Neutrophil (primary cell): ENCODE results near the gene C16orf90.

Experiments
- H3K27ac ChIP-seq: fragments of 200-600 bp; sonication (generic); 2 replicates; pipeline ENCODE4 v1.5.1; 2016; ENCODE audit warnings: mild to moderate bottlenecking, moderate library complexity
- H3K27me3 ChIP-seq: fragments of 200-600 bp; sonication (generic); 2 replicates; pipeline ENCODE4 v1.6.0; 2016; ENCODE audit warnings: mild to moderate bottlenecking
- H3K36me3 ChIP-seq: fragments of 200-600 bp; sonication (generic); 2 replicates; pipeline ENCODE4 v1.5.1; 2017
- H3K4me1 ChIP-seq, 2 experiments: fragments of 200-600 bp in 1 of 2; sonication (generic) in 1 of 2; 1 replicate in 1 of 2; 2 replicates in 1 of 2; pipeline versions ENCODE4 v1.5.1 to v1.6.1; 2013 to 2016; ENCODE audit warnings: low read depth in 1 of 2, low read length in 1 of 2, mild to moderate bottlenecking in 1 of 2, moderate library complexity in 1 of 2; ENCODE audit not compliant: control insufficient read depth in 1 of 2, insufficient read depth in 1 of 2
- H3K4me3 ChIP-seq, 2 experiments: fragments of 200-600 bp in 1 of 2; sonication (generic) in 1 of 2; 1 replicate in 1 of 2; 2 replicates in 1 of 2; pipeline ENCODE4 v1.5.1; 2013 to 2016; ENCODE audit warnings: low read depth in 1 of 2, low read length in 1 of 2, mild to moderate bottlenecking in 1 of 2, moderate library complexity in 1 of 2
- H3K9me3 ChIP-seq: fragments of 200-600 bp; sonication (generic); 2 replicates; pipeline ENCODE4 v1.5.1; 2016
- CTCF ChIP-seq: fragments of 200-600 bp; sonication (generic); IDR thresholded peaks from 2 replicates; pipeline ENCODE4 v1.5.1; 2016; ENCODE audit warnings: antibody characterized with exemption

Gene C16orf90

GRCh38 chr16:3458278-3458851 is 36.9 kb downstream of the C16orf90 start:
- Histone ChIP-seq H3K4me1 (peaks cover 50 to 60% of the 10 kb centered on the region in 2 experiments), H3K36me3 (peaks cover 3% of the 10 kb centered on the region), H3K27me3 (no peaks in the 10 kb centered on the region), H3K9me3 (no peaks in the 10 kb centered on the region), H3K27ac (peak overlapping the region; percentile 94), H3K4me3 (peak overlapping the region; percentile 85 to 88)
- no peak for TF ChIP-seq CTCF

GRCh38 chr16:3457434-3458252 is 37.6 kb downstream of the C16orf90 start:
- Histone ChIP-seq H3K27me3 (no peaks in the 10 kb centered on the region), H3K36me3 (no peaks in the 10 kb centered on the region), H3K4me3 (peak overlapping the region; percentile 85 to 88), H3K4me1 (peaks cover 52 to 65% of the 10 kb centered on the region in 2 experiments), H3K27ac (peak overlapping the region; percentile 94), H3K9me3 (no peaks in the 10 kb centered on the region)
- peak; percentile 89 for TF ChIP-seq CTCF

- H3K4me3 ChIP-seq: no peak overlapping the region
- no peaks in the 10 kb centered on the region for H3K27me3 ChIP-seq
- peaks cover 69 to 71% of the 10 kb centered on the region in 2 experiments for H3K4me1 ChIP-seq
- H3K27ac ChIP-seq: peak overlapping the region; percentile 25
- H3K36me3 ChIP-seq: no peaks in the 10 kb centered on the region
- no peak for TF ChIP-seq CTCF
- H3K9me3 ChIP-seq: no peaks in the 10 kb centered on the region
Measured at GRCh38 chr16:3454631-3455147, 40.6 kb downstream of the C16orf90 start.

GRCh38 chr16:3454093-3454492 is 41.2 kb downstream of the C16orf90 start:
- Histone ChIP-seq H3K27me3 (no peaks in the 10 kb centered on the region), H3K9me3 (no peaks in the 10 kb centered on the region), H3K27ac (no peak overlapping the region), H3K4me3 (no peak overlapping the region), H3K36me3 (no peaks in the 10 kb centered on the region), H3K4me1 (peaks cover 68% of the 10 kb centered on the region in 2 experiments)
- no peak for TF ChIP-seq CTCF

- H3K27ac ChIP-seq: peak overlapping the region; percentile 83
- peaks cover 4% of the 10 kb centered on the region for H3K36me3 ChIP-seq
- TF ChIP-seq CTCF: no peak
- H3K4me1 ChIP-seq: peaks cover 14 to 16% of the 10 kb centered on the region in 2 experiments
- H3K9me3 ChIP-seq: no peaks in the 10 kb centered on the region
- peak overlapping the region; percentile 67 to 71 for H3K4me3 ChIP-seq
- H3K27me3 ChIP-seq: no peaks in the 10 kb centered on the region
Measured at GRCh38 chr16:3444032-3444388, 51.3 kb downstream of the C16orf90 start.
